Measurements from ENCODE around the gene CPSF4.
"Not testable (repeated sequence)": the region's sequence is repeated elsewhere in the genome, so short reads cannot be mapped to it uniquely, and the experiment has no call there.

Gene CPSF4

DNA sequence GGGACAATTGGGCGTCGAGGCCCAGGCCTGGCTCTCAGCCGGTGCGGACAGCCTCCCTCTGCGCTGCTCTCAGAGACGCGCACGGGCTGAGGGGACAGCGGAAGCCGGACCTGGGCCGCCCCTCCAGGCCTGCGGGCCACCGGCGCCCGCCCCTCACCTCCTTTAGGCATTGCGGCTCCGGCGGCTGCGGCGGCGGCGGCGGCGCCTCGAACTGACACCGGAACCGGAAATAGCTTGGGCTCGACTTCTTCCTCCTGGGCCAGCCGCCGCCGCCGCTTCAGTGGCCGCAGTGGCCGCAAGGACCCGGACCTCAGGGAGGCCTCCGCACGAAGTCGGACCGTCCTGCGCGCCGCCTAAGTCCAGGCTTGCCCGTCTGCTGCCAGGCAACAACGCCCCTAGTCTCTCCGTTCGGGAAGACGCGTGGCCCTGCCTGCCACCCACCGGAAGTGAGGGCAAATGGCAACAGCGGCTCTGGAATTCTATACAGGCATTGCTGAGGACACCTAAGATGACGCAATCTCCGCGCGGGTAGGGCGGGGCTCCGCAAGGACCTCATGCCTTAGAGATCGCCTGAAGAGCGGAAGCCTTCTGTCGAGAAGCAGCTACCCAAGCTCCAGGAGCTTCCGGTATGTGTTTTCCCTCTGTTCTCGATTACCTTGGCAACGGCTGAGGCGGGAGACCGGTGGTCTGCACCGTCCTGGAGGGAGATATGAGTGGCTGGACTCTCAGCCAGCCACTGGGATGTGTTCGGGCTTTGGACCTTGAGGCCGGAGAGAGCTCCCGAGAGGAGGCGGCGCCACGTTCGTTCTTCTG is 30.2 kb upstream of the CPSF4 start, which contains the start of the genes BUD31 and PDAP1:
BUD31 (plus strand) TSS at position 591 of the 813 bp plus-strand sequence. CDS start 2,124 bp downstream, outside the sequence.
PDAP1 (minus strand) TSS at position 219 of the 813 bp plus-strand sequence; CDS start at position 170, 49 bp downstream.
- DNase-seq (ENCODE audit: low read depth in 1 of 2, low spot score in 1 of 2) = peak; percentile 91 to 94

DNA sequence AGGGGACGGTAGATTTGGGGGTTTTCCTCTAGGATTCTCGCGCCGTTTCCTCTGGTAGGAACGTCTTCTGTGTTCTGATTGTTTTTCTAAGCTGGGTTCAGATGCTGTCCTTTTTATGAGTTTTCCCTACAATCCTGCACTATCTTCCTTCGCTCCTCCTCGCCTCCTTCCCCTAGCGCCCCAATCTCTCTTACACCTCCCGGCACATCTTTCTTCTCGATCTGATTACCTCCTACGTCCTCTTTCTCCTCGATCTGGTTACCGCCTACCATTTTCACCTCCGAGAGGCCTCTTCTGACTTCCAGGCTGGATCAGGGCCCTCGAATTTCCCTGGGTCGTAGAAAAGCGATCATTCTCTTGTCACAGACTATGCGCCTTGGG is 29.6 kb upstream of the CPSF4 start:
- no peak for DNase-seq (ENCODE audit: low read depth in 1 of 2, low spot score in 1 of 2)

DNA sequence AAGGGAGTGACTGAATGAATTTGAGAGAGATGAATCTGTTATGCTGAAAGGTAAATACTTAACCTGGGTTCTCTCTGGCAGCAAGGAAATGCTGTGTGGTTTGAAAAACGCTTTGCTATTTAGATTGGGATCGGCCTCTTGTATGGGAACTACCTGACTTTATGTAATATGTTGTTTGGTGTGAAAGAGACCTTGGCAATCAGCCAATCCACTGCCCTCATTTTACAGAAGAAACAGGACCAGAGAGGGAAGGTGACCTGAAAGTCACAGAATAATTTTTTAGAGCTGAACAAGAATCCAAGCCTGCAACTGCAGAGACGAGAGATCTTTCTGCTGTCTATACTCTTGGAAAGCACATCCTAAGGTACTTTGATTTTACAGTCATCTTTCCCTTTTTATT is 28.9 kb upstream of the CPSF4 start:
- DNase-seq (ENCODE audit: low read depth in 1 of 2, low spot score in 1 of 2) = no peak

DNA sequence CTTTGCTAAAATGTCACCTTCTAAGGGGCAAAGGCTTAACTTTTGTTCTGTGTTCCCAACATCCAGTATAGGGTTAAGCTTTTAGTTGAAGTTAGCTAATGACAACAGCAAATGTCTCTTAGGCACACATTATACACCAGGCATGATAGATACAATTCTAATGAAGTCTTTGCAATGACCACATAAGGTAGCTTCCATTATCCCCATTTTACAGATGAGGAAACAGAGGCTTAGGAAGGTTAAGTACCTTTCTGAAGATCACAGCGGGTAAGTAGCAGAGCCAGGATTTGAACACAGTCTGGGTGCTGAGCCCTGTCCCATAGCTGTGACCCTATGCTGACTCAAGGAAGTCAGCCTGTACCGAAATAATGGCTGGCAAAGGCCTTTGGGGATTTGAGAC is 28.1 kb upstream of the CPSF4 start:
- DNase-seq (ENCODE audit: low read depth in 1 of 2, low spot score in 1 of 2) = no peak

- not testable (repeated sequence) for DNase-seq (ENCODE audit: low read depth in 1 of 2, low spot score in 1 of 2)
These were observed 23.1 kb upstream of the CPSF4 start for GRCh38 chr7:99415513-99416127.

GRCh38 chr7:99418260-99418659 is 20.5 kb upstream of the CPSF4 start:
- DNase-seq (ENCODE audit: low read depth in 1 of 2, low spot score in 1 of 2) = no peak

DNA sequence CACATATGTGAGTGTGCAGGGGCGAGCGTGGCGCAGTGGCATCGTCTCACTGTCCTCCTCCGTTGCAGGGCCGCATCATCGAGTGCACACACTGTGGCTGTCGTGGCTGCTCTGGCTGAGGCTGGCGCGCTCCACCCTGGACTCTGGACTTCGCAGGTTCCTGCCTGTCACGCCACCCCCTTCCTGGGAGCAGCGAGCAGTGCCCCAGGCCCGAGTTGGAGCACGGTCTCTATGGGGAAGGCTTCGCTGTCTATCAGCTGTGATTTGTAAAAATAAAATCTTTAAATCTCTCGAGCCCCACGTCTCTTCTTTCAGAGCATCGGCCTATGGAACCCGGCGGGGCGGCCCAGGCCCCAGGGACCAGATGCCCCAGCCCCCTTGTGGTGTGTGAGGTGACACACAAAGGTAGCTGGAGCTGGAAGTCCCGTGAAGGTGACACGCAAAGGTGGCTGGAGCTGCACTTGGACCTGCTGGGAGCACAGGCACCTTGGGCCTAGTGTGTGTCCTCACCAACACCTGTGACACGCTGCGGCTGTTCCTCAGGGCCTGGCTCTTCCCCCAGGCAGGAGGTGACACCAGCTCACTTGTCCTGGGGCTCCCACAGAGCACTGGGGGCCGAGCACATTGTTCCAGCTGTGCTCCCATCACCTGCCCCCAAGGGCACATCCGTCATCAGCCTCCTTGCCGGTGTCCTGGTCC is 19.3 kb upstream of the CPSF4 start:
- no peak for DNase-seq (ENCODE audit: low read depth in 1 of 2, low spot score in 1 of 2)

- no peak for DNase-seq (ENCODE audit: low read depth in 1 of 2, low spot score in 1 of 2)
These were observed 18.5 kb upstream of the CPSF4 start for GRCh38 chr7:99420213-99420612.

DNA sequence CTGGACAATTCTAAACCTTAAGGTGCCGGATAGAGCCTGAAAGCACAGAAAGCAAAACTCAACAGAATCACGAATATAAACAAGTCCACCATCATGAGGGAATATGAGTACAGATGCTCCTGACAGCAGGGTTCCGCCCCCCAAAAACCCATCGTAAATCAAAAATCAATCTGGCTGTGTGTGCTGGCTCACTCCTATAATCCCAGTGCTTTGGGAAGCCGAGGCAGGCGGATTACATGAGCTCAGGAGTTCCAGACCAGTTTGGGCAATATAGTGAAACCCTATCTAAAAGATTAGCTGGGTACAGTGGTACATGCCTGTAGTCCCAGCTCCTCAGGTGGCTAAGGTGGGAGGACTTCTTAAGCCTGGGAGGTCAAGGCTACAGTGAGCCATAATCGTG is 17.8 kb upstream of the CPSF4 start:
- DNase-seq (ENCODE audit: low read depth in 1 of 2, low spot score in 1 of 2) = no peak

DNA sequence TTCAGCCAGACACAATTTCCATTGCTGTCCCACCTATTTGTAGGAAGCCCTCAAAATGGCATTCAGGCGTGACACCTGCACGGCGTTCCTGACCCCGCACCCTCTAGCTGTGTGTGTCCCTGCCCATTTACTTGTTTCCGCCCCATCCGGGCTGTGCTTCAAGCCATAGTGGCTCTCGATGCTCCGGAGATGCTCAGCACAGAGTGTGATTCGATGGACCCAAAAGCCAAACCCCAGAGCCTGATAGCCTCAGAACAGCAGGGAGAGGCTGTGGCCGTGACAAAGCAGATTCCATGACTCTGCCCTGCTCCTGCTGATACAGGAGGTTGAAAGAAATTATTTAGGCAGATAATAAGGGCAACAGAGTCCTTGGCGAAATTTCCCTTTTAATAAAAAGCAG is 16.6 kb upstream of the CPSF4 start:
- no peak for DNase-seq (ENCODE audit: low read depth in 1 of 2, low spot score in 1 of 2)

DNA sequence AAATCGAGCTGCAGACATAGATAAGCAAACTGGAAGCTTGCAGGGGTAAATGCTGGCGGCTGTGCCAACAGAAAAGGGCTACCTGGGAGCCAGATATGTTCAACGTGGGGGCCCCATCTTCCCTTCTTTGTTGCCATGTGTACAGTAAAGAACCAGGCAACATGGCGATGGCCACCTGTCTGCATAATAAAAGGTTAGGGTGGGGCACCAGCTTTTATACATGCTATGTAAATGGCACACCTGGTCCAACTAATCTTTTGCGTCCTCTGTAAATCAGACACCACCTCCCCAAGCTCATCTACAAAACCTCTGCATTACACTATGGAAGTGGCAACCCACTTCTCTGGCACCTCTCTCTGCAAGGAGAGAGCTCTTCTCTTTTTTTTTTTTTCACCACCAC is 16.1 kb upstream of the CPSF4 start:
- no peak for DNase-seq (ENCODE audit: low read depth in 1 of 2, low spot score in 1 of 2)

DNA sequence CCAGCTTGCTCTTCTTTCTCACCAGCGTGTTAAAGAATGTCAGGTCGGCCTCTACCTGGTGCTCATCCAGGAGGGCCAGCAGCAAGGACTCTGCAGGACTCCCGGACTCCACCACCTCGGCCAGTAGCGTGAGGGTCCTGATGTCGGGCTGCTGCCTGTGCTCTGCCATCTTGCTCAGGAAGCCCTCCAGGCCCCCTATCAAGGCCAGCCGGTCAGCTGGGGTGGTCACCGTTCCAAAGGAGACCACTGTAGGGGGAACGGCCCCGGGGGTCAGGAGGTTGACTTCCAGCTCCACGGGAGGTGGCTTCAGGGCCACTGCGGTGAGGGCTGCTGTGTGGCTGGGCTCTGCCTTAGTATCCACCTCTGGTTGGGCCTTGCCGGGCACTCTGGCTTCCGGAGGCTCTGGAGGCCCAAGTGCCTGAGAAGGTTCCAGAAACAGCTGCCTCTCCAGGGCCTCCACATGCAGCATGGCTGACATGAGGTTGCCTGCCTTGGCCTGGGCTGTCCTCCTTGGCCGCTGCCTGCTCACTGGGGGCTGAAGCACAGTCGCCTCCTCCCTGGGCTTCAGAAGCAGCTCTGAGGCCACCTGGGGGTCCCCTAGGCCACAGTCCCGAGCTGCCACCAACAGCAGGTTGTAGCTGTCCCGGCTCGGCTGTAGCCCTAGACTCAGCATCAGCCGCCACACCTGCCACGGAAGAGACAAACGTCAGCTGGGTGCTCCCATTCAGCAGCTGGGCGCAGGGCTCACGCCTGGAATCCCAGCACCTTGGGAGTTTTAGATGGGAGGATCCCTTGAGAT is 13.6 kb upstream of the CPSF4 start:
- no peak for DNase-seq (ENCODE audit: low read depth in 1 of 2, low spot score in 1 of 2)

DNA sequence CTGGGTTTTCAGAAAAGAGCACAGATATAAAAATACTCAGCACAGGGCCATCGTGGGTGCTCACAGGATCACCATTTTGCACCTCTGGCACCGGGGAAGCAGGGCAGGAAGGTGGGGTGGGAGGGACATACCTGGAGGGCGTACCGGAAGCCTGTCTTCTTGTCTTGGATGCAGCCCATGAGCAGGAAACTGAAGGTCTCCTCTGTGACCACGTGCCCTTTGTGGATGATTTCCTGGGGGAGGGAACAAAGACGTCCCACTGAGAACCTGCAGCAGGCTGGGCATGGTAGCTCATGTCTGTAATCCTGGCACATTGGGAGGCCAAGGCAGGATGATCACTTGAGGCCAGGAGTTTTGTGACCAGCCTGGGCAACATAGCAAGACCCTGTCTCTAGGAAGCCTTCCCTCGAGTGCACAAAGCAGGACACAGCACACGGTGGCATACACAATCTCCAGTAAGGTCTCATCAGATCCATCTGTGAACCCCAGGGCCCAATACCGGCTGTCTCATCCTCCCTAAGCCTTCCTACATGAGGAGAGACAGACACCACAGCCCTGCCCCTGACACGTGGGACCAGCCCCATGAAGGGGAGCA is 9.7 kb upstream of the CPSF4 start:
- no peak for DNase-seq (ENCODE audit: low read depth in 1 of 2, low spot score in 1 of 2)

DNA sequence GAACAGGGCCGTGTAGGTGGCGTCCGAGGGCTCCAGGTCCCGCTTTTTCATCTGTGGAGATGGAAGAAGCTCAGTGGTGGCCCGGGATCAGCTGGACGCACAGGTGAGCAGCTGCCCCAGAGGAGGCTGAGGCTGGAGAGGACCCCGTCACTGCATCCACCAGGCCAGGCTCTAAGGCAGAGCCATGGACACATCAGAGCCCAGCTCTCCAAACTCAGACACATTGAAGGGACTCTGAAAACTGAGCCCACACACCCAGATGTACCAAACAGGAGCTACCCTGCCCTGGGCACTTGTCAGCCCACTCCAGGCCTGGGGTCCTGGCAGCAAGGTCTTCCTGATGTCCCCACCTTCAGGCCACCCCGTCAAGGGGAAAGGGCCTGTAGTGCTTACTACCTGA is 9.0 kb upstream of the CPSF4 start:
- no peak for DNase-seq (ENCODE audit: low read depth in 1 of 2, low spot score in 1 of 2)

DNA sequence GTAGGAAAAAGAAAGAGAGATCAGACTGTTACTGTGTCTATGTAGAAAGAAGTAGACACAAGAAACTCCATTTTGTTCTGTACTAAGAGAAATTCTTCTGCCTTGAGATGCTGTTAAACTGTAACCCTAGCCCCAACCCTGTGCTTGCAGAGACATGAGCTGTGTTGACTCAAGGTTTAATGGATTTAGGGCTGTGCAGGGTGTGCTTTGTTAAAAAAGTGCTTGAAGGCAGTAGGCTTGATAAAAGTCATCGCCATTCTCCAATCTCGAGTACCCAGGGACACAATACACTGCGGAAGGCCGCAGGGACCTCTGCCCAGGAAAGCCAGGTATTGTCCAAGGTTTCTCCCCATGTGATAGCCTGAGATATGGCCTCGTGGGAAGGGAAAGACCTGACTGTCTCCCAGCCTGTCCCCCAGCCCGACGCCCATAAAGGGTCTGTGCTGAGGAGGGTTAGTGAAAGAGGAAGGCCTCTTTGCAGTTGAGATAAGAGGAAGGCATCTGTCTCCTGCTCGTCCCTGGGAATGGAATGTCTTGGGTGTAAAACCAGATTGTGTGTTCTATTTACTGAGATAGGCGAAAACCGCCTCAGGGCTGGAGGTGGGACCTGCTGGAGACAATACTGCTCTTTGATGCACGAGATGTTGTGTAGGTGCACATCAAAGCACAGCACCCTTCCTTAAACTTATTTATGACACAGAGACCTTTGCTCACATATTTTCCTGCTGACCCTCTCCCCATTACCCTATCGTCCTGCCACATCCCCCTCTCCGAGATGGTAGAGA is 6.8 kb upstream of the CPSF4 start:
- not testable (repeated sequence) for DNase-seq (ENCODE audit: low read depth in 1 of 2, low spot score in 1 of 2)

- DNase-seq (ENCODE audit: low read depth in 1 of 2, low spot score in 1 of 2) = no peak
These were observed 5.6 kb upstream of the CPSF4 start for GRCh38 chr7:99433158-99433557.

GRCh38 chr7:99437946-99438572 is 684 bp upstream of the CPSF4 start:
- DNase-seq (ENCODE audit: low read depth in 1 of 2, low spot score in 1 of 2) = no peak

DNA sequence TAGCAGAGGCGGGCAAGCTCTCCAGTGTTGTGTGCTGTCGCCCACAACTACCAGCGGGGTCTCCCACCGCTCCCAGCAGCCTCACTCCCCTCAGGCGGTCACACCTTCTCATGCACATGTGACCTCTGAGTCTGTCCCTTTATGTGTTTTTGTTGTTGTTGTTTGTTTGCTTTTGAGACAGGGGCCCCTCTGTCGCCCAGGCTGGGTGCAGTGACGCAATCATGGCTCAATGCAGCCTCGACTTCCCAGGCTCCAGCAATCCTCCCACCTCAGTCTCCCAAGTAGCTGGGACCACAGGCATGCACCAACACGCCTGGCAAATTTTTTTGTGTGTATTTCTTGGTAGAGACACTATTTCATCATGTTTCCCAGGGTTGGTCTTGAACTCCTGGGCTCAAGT is 1.5 kb downstream of the CPSF4 start:
- no peak for DNase-seq (ENCODE audit: low read depth in 1 of 2, low spot score in 1 of 2)

- DNase-seq (ENCODE audit: low read depth in 1 of 2, low spot score in 1 of 2) = no peak
These were observed 7.4 kb downstream of the CPSF4 start for GRCh38 chr7:99446096-99446495.

DNA sequence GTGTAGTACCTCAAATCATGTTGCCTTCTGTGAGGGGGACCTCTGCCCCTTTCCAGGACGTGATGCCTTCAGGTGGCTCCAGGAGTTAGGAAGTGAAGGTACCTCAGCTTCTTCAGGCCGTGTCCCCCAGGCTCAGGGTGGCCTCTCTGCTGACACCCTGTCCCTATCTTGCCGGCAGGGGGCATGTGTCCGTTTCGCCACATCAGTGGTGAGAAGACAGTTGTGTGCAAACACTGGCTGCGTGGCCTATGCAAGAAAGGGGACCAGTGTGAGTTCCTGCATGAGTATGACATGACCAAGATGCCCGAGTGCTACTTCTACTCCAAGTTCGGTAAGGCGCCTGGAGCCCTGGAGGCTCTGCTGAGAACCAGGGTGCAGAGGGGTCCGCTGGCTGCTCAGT is 9.2 kb downstream of the CPSF4 start:
- DNase-seq (ENCODE audit: low read depth in 1 of 2, low spot score in 1 of 2) = no peak

Data from activated CD4-positive, alpha-beta T cell treated with anti-CD3 and anti-CD28 coated beads, Interleukin-2, amount 50 U/mL, for 24 hours (primary cell).